GM19395 (cell line): Measurements from ENCODE around the gene TMEM184C.

Source experiments
- ATAC-seq: cut with Tn5 transposase; IDR thresholded peaks from one replicate; pipeline ENCODE4 v1.9.1; 2021; ENCODE audit warnings: mild to moderate bottlenecking, moderate library complexity; ENCODE audit not compliant: unreplicated experiment

The TMEM184C gene

DNA sequence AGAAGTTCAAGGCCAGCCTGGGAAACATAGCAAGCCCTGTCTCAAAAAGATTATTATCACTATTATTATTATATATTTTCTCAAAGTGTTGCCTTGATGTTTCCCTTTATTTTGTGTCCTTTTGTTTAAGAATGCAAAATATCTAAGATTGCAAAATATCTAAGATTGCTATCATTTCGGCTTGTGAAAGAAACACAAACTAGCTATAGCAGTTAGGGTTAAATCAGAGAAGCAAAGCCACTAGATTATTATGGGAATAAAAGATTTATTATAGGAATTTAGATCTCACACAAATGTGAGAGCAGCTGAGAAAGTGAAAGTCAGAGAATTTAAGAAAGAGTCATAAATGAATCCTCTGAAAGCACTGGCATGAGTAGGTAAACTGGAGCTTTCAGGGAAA lies 18.0 kb upstream of the TMEM184C start:
- no peak for ATAC-seq

DNA sequence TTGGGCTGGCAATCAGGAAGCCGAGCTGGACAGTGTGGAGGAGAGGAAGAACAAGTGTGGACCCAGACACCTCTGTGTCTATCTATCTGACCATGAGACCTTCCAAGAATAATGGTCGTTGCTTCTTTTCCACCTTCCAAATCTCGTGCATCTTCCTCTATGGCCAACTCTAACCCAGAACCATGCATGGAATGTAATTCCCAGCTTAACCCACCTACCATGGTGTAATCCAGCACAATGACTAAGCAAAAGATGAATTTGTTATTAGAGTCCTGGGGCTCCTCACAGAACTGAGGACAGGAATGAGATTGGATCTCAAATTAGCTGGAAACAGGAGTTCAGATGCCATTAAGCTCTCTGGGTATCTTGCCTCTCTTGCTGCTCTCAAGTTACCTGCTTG lies 17.4 kb upstream of the TMEM184C start:
- ATAC-seq, result no peak

DNA sequence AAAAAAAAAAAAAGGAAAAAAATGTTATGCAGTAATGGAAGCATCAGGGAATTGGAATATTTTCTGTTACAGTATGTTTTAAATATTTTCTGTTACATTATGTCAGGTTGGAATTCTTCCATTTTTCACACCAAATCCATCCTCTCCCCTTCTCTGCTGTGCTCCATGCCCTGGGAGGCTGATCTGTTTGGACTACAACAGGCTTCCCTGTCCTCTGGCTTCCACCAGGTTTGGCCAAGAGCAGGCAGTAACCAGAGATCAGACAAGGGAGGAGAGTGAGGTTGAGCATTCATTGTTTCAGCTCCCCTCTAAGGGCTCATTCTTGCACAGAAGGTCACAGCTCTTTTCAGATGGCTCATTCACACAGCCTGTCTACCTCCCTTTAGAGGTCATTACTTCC lies 11.7 kb upstream of the TMEM184C start:
- ATAC-seq, result no peak

DNA sequence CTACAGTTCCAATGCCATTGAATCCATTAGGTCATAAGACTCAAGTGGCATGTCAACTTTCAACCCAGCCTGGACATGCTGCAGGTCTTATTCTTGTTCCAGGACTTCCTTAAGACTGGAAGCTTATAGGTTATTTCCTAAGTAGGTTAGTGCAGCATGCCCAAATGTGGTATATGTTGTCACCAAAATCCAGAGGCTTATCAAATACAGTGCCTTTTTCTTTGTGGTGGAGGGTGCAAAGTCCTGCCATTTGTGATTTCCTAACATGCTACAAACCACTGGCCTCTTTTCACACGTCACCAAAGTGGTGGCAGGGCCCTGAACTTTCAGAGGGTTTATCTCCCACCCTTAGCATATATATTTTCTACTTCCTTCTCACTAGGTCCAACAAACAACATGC lies 9.7 kb upstream of the TMEM184C start:
- ATAC-seq, result no peak

DNA sequence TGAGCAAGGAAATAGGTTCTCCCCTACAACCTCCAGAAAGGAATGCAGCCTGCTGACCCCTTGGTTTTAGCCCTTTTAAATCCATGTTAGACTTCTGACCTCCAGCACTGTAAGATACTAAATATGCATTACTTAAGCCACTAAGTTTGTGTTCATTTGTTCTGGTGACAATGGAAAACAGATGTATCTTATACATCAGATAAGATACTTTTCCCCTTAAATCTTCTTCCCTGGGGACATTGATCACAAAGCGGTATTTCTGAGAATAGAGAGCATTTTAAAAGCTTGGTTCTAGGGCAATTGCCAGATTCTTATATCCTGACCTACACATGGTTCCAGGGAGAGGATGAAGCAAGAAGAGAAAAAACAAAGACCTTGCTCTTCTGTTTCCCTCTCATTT lies 6.5 kb upstream of the TMEM184C start:
- ATAC-seq, result no peak

DNA sequence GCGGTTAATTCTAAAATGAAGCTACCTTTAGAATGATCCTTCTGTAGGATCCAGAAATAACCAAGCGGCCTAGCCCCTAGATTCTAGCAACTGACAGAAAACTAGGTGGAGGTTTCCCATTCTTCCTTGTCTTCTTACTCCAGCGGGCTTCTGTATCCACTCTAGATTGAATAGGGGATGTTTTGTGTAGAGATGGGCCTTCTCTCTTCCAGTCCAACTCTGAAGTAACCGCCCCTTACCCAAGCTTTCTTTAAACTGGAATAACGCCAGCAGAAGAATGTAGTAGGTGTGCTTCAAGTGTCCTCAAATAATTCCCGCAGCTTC lies 386 bp upstream of the TMEM184C start:
- ATAC-seq, result peak; percentile 34

DNA sequence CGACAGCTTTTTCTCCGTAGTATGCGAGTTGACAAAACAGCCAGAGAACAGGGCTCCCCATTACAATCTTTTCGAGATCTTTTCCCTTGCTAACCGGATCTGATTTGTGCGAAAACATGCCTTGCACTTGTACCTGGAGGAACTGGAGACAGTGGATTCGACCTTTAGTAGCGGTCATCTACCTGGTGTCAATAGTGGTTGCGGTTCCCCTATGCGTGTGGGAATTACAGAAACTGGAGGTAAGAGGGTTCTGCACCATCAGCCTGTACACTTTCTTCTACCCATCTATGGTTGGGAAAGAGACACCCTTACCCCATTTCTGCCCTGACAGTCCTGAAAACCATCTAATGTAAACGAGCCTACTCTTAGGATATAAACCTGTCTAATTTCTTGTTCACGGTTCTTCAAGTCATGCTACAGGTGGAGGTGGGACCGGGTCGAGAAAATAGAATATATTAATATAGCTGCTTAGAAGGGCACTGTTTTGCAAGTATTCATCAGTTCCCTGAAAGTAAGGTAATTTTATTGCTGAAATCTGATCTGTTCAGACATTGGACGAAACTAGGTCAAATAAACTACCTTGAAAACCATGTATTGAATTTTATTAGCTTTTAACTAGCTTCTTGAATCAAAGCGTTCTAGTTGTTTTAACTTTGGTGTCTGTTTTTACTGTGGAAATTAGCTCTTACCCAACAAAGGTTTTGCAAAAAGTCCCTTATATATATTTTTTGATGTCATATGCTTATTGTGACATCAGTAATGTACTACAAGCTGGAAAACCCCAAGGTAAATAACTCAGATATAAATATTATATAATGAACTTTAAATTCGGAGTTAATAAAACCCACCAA lies 869 bp downstream of the TMEM184C start:
- ATAC-seq, result peak; percentile 15

DNA sequence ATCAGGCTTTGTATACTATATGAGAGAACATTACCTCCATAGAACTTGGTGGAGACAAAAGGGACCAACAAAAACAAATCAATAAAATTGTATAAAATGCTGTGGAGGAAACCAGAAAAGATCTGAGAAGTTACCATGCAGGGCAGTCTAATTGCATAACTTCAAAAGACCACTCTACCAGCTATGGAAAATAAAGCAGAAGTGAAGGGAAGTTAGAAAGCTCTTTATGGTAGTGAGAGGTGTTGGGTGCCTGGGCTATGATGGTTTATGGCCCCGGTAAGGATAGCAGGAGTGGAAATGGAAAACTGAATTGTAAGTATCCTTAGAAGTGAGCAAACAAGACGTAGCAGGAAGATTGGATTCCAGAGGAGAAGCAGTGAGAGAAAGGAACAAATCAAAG lies 3.1 kb downstream of the TMEM184C start:
- no peak for ATAC-seq

DNA sequence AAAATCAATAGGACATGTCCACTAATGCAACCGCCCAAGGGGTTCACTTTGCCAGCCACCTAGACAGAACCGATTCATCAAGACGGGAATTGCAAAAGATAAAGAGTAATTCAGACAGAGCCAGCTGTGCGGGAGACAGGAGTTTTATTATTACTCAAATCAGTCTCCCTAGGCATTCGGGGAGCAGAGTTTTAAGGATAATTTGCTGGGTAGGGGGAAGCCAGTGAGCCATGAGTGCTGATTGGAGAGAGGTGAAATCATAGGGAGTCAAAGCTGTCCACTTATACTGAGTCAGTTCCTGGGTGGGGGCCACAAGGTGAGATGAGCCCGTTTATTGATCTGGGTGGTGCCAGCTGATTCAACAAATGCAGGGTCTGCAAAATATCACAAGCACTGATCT lies 8.5 kb downstream of the TMEM184C start:
- ATAC-seq, result no peak

DNA sequence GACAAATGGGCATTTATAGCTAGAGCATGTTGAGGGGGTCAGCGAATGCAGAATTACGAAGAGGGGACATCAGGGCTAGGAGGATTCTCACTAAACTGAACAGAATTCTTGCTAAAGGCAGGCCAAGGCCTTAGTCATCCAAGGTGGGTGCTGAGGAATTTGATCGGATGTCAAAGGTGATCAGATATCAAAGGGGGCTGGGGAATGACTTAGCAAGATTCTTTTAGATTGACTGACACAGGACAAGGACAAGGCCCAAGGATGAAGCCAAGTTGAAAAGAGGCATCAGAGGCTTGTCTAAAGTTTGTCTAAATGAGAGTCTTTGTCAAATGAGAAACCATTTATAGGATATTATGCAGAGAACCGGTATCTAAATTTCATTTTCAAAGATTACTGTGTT lies 9.7 kb downstream of the TMEM184C start:
- ATAC-seq, result no peak

DNA sequence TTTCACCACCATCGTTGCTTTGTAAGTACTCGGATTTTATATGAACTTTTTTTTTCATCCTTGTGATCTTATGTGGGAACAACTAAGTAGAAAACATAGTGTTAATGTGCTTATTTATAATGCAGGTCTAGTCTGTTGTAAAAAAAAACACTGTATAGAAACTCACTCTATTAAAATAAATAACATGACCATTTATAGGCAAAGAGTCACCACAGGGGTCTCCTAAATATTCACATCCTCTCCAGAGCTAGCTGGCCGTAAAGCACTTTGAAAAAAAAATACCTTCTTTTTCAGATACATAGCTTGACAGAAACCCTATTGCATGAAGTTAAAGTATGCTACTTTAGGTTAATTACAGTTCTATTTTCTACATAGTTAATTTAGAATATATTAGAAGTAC lies 11.2 kb downstream of the TMEM184C start:
- no peak for ATAC-seq

DNA sequence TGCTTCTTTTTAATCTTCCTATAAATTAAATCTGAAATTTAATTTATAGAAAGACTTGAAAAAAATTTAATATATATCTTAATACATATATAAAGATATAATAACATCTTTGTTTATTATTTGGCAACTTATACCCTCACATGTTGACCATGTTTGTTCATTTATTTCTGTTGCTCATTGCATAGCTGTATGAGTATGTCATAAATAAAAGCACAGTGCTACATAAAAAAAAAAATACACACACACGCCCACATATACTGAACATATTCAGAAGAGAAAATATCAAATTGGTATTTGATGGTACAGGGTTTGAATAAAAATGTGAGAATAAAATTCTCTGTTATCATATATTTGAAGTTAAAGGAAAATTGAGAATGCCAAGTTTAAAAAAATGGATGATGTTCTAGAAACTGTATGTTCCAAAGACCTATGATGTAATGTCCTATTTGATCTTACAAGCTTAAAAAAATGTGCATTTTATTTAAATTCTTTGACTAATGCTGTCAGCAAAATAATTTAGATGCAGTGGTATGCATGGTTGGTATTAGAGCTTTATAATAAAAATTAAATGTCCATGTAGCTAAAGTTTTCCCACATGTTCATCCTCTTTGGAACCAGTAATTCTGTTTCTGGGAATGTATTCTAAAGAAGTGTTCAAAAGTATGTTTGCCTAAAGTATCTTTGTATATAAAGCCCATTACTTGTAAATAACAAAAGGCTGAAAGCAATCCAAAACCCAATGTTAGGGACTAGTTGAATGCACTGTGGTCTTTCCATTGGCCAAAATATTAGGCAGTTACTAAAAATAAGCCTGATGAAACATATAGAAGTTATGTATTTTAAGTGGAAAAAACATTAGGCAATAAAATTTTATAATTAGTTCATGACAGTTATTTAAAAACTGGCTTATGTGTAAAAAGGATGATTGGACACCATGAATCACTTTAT lies 12.9 kb downstream of the TMEM184C start:
- ATAC-seq, result no peak

DNA sequence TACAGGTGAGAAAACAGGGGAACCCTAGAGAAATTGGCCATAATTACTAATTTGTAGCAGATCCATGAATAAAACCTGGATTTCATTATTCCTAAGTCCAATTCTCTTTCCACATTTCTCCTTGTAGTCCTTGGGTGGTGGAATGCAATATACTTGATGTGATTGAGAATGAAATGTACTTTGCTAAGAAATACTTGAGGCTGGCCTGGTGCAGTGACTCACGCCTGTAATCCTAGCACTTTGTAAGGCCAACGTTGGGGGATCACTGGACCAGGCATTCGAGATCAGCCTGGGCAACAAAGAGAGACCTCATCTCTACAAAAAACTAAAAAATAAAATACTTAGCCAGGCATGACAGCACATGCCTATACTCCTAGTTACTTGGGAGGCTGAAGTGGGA lies 15.9 kb downstream of the TMEM184C start:
- ATAC-seq, result no peak

DNA sequence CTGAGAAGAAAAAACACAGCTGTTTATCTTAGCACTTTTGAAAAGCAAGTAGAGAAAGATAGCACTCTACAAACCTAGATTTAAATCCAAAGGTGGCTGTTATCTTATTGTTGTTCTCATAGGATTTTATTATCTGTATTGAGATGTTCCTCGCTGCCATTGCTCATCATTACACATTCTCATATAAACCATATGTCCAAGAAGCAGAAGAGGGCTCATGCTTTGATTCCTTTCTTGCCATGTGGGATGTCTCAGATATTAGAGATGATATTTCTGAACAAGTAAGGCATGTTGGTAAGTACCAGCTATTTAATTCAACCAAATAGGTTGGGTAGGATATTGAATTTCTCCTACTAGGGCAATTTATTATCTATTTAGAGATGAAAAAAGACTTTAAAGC lies 16.4 kb downstream of the TMEM184C start:
- no peak for ATAC-seq

DNA sequence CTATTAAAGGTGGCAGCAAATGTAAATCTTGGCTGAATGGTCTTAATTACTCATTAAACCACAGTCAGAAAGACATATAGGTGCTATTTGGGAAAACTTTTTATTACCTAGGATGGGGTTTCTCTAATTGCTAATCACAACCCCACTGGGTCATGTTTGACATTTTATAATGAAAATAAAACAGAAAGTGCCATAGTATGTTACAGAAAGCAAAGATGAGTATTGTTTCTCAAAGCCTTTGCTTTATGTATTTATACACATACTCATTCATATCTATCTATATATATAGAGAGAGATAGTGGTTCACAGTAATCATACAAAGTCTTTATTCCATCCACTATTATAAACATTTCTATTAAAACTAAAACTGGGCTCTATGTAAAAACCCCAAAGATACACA lies 18.2 kb downstream of the TMEM184C start:
- no peak for ATAC-seq

DNA sequence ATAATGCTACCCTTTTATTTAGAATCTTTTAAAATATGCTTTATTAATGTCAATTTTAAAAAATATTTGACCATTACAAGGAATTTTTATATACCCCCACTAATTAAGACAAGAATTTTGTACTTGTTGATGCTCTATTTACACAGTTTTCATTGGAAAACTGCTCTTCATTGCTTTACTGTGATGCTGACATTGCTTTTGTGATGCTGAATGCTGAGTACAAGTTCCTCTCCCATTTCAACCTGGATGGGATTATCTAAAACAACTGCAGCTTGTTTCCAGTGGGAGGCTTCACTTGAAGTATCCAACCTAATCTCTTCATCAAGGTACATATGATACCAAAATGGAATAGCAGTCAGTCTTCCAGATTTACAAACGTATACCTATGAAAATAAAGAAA lies 21.2 kb downstream of the TMEM184C start:
- no peak for ATAC-seq

DNA sequence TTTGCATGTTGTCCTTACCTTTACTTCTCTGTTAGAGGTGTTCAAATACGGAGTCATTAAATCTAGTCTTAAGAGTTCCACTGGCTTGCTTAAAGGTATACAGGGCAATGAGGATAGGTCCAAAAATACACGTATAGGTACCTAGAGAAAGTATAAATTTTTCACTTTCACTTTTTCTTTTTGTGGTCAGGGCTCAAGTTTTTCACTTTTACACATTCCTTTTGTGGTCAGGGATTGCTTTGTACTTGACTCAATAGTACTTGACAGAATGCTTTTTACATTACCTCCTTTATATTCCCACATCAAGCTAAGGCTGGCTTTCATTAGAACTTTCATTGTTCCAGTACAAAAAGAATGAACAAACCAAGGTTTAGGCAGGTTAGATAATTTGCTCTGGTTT lies 21.7 kb downstream of the TMEM184C start:
- peak; percentile 70 for ATAC-seq

DNA sequence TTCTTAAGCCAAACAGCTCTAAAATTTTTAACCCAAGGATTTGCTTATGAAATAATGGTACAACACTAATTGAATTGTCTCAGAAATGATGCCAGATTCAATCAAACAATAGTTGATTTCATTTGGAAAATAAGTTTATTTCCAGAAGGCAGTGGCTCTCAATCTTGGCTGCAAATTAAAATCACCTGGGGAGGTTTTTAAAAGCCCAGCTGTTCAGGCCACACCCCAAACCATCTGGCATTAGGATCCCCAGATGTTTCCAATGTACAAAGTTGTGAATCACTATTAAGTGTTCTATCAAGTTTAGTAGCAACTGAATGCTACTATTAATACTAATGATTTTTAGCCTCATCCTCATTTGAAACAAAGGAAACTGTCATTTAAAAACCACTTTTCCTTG lies 22.2 kb downstream of the TMEM184C start:
- ATAC-seq, result no peak

DNA sequence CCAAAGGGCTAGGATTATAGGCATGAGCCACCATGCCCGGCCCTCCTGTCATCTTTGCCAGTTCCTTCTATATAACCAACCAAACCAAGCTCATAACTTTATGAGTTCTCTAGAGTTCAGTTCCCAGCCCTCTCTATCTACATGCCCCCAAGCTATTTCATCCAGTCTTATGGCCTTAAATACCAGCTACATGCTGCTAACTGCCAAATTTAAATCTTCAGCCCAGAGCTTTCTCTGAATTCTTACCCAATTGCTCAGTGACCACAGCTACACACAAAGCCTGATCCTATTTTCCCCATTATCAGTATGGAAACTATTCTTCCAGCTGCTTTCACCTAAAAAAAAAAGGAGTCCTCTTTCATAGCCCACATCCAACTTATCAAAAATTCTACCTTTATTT lies 23.1 kb downstream of the TMEM184C start:
- no peak for ATAC-seq

DNA sequence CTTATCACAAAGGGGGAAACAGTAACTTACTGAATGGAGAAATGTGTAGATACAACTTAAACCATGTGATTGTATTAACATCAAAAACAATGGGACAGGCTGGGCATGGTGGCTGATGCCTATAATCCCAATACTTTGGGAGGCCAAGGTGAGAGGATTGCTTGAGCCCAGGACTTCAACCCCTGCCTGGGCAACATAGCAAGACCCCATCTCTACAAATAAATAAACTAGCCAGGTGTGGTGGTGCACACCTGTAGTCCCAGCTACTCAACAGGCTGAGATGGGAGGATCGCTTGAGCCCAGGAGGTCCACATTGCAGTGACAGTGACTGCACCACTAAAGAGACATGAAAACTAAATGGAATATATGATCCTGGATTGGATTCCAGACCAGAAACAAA lies 26.4 kb downstream of the TMEM184C start:
- ATAC-seq, result no peak

DNA sequence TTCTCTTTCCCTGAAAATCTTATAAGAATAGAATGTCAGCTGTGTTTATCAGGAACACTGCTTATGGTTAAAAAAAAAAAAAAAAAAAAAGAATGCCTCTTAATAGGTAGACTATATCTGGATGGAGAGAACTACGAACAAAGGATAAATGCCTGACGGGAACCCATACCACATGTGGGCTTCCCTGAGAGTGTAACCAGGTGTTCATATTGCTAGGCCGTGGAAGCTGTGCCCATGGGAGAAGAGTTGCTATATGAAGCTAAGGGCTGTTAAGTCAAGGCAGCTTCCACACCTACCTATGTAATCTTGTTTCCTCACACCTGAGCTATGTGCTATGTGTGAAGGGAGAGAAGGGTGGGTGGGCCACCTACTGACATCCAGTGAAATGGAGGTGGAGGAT lies 27.3 kb downstream of the TMEM184C start:
- no peak for ATAC-seq

DNA sequence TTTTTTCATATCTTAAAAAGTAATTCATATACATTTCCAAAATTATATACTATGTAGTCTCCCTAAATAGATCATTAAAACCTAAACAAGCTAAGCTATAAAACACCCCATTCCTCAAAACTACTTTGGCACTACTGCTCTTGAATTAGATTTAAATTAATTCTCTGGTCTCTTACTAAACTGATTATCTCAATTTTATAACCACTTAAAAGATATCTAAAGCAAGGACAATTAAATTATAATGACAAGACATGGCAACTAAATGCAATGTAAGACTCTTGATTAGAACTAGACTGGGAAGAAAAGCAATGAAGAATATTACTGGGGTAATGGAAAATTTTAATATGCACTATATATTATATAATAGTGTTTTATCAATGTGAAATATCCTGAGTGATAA lies 27.9 kb downstream of the TMEM184C start:
- no peak for ATAC-seq
